Measurements from ENCODE around the gene PIGK. TPM values are rescaled to one million over a fixed set of nuclear protein-coding genes. Genes with fewer than 3 reads are reported as not detected.

Gene PIGK
- total and polyA plus RNA-seq, 10 of the 15 experiments (the other 5 are each of a cell fraction or from before 2014, with no cell fraction given), result 9.1 to 27.4 (median 16.9) TPM

- no peaks in the 10 kb centered on the region for H3K27me3 ChIP-seq (replicated peaks in 1 of 2; ENCODE audit: control insufficient read depth in 2 of 2, insufficient read depth in 2 of 2, low read length in 1 of 2)
- BruUV-seq (replicated peaks), result no TSS peak
- FAIRE-seq (no peak), DNase-seq (ENCODE audit: low read depth, low spot score) (no peak), ATAC-seq (no peak)
- CTCF ChIA-PET, result interaction anchor here (0.8 to 2.5 kb wide), 6 partner anchors 21 to 966 kb away, joined by 3 to 7 read pairs (median 4); no protein-coding TSS in a partner anchor
- H3K9me3 ChIP-seq (replicated peaks; ENCODE audit: control insufficient read depth, insufficient read depth, low read length), result no peaks in the 10 kb centered on the region
- RAD21 ChIA-PET (ENCODE audit: unreplicated experiment), result interaction anchor here (1.3 to 1.7 kb wide), 2 partner anchors 247 to 290 kb away, joined by 3 to 4 read pairs; no protein-coding TSS in a partner anchor
- 90% methylated on average over 3 of the region's 3 CpGs for WGBS (ENCODE audit: insufficient coverage, insufficient replicate concordance, low lambda C conversion rate, missing lambda C conversion rate)
- in situ Hi-C loops (cut with MboI) (no loop called here), intact Hi-C loops (cut with micrococcal nuclease; ENCODE audit: unreplicated experiment) (loop anchor here (10.0 kb wide), 1 partner anchor 1216 kb away; no protein-coding TSS in a partner anchor)
- no peak overlapping the region for H3K4me2 ChIP-seq (ENCODE audit: control insufficient read depth, insufficient read depth)
- no peaks in the 10 kb centered on the region for H3K79me2 ChIP-seq (ENCODE audit: control insufficient read depth, insufficient read depth, low read length)
- no peak overlapping the region for H3K27ac ChIP-seq (ENCODE audit: control insufficient read depth, insufficient read depth)
- H2AFZ ChIP-seq (ENCODE audit: control insufficient read depth, low read depth, low read length), result no peak overlapping the region
- TF ChIP-seq CBX3 (IDR thresholded peaks at IDR 0.05; ENCODE audit: borderline replicate concordance, low read depth) (no peak), NFXL1 (IDR thresholded peaks at IDR 0.05; ENCODE audit: borderline replicate concordance) (no peak), SMAD1 (IDR thresholded peaks at IDR 0.05; ENCODE audit: low read depth, partially characterized antibody) (no peak)
- POLR2A ChIA-PET, result no interaction called here
- H3K36me3 ChIP-seq (ENCODE audit: control insufficient read depth in 2 of 2, insufficient read depth in 2 of 2, low read length in 1 of 2), result no peaks in the 10 kb centered on the region
- H3K9ac ChIP-seq (ENCODE audit: control insufficient read depth, insufficient read depth, low read length), result no peak overlapping the region
- H3K4me3 ChIP-seq, result no peak overlapping the region
- no peaks in the 10 kb centered on the region for H3K4me1 ChIP-seq (ENCODE audit: control insufficient read depth, insufficient read depth, low read length)
- no peaks in the 10 kb centered on the region for H4K20me1 ChIP-seq (ENCODE audit: control insufficient read depth, insufficient read depth)
- SMC1A ChIA-PET (ENCODE audit: uncharacterized antibody, unreplicated experiment), result interaction anchor here (0.6 to 4.8 kb wide), 10 partner anchors 17 to 994 kb away, joined by 3 to 29 read pairs (median 3); no protein-coding TSS in a partner anchor
Observed at GRCh38 chr1:77120950-77121349, 98.3 kb downstream of the PIGK start.

- POLR2A ChIA-PET, result no interaction called here
Observed at GRCh38 chr1:77118712-77119111, 100.5 kb downstream of the PIGK start.

More at GRCh38 chr1:77118712-77119111, 100.5 kb downstream of the PIGK start:
- intact Hi-C loops (cut with micrococcal nuclease; ENCODE audit: unreplicated experiment), result no loop called here
- Histone ChIP-seq H3K27ac (ENCODE audit: control insufficient read depth, insufficient read depth) (no peak overlapping the region), H2AFZ (ENCODE audit: control insufficient read depth, low read depth, low read length) (no peak overlapping the region), H3K36me3 (ENCODE audit: control insufficient read depth in 2 of 2, insufficient read depth in 2 of 2, low read length in 1 of 2) (no peaks in the 10 kb centered on the region), H3K79me2 (ENCODE audit: control insufficient read depth, insufficient read depth, low read length) (no peaks in the 10 kb centered on the region), H3K4me1 (ENCODE audit: control insufficient read depth, insufficient read depth, low read length) (no peaks in the 10 kb centered on the region), H3K9ac (ENCODE audit: control insufficient read depth, insufficient read depth, low read length) (no peak overlapping the region), H3K4me3 (no peak overlapping the region), H4K20me1 (ENCODE audit: control insufficient read depth, insufficient read depth) (no peaks in the 10 kb centered on the region), H3K27me3 (replicated peaks in 1 of 2; ENCODE audit: control insufficient read depth in 2 of 2, insufficient read depth in 2 of 2, low read length in 1 of 2) (no peaks in the 10 kb centered on the region), H3K4me2 (ENCODE audit: control insufficient read depth, insufficient read depth) (no peak overlapping the region), H3K9me3 (replicated peaks; ENCODE audit: control insufficient read depth, insufficient read depth, low read length) (no peaks in the 10 kb centered on the region)
- 99% methylated on average over 4 of the region's 4 CpGs for WGBS (ENCODE audit: insufficient coverage, insufficient replicate concordance, low lambda C conversion rate, missing lambda C conversion rate)
- RAD21 ChIA-PET (ENCODE audit: unreplicated experiment), result no interaction called here
- no peak for TF ChIP-seq TCF3 (IDR thresholded peaks at IDR 0.05; ENCODE audit: borderline replicate concordance, insufficient read depth, low read depth, low read length)
- no peak for TF ChIP-seq POU2F2 (IDR thresholded peaks at IDR 0.05; ENCODE audit: borderline replicate concordance, low read depth, low read length)
- FAIRE-seq (no peak), ATAC-seq (no peak), DNase-seq (ENCODE audit: low read depth, low spot score) (no peak)
- CTCF ChIA-PET, result interaction anchor here (1.1 to 1.3 kb wide), 2 partner anchors 14 to 348 kb away, joined by 3 to 4 read pairs; no protein-coding TSS in a partner anchor
- SMC1A ChIA-PET (ENCODE audit: uncharacterized antibody, unreplicated experiment), result interaction anchor here (1.3 to 4.8 kb wide), 3 partner anchors 51 to 180 kb away, joined by 3 to 29 read pairs (median 4); no protein-coding TSS in a partner anchor
- in situ Hi-C loops (cut with MboI), result no loop called here
- no TSS peak for BruUV-seq (replicated peaks)

Measured in GM12878 (cell line).